GM20000 (cell line): ENCODE data around the gene MRPS6.

Experiments
- DNase-seq: peaks from one replicate; pipeline ENCODE4 v3.0.0; 2012; ENCODE audit warnings: low spot score
- TF ChIP-seq, protein P1 (sequence below): IDR thresholded peaks from 2 replicates; pipeline ENCODE4 v1.5.1; 2012; ENCODE audit warnings: mild to moderate bottlenecking, control low read depth; ENCODE audit errors: extremely low read depth, missing control alignments

MRPS6 gene

DNA sequence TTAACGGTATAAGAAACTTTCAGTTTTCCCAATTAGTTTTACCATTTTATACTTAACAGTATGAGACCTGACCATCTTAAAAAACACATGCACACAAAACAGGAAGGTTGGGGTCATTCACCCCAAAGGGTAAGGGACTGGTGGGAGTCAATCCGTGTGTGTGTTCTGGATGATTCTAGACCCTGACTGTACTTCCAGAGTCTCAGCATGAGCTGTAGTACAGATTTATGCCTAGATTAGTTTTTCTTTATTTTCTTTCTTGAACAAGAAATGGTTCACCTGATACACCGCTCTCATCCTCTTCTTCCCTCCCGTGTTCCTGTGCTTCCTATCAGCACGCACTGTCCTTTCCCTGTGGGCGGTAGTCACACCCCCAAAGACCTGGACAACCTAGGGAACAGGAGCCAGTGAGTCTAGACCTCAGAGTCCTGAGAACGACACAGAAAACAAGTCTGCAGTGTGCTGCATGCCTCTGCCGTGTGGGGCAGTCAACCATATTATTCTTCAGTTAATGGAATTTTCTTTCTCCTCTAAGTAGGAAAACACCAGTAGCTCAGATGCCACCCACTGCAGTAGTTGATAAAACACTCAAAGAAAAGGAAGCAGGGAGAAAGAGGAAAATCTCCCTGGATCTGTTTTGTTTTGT, 38.9 kb upstream of the MRPS6 start:
- TF ChIP-seq, protein P1, sequence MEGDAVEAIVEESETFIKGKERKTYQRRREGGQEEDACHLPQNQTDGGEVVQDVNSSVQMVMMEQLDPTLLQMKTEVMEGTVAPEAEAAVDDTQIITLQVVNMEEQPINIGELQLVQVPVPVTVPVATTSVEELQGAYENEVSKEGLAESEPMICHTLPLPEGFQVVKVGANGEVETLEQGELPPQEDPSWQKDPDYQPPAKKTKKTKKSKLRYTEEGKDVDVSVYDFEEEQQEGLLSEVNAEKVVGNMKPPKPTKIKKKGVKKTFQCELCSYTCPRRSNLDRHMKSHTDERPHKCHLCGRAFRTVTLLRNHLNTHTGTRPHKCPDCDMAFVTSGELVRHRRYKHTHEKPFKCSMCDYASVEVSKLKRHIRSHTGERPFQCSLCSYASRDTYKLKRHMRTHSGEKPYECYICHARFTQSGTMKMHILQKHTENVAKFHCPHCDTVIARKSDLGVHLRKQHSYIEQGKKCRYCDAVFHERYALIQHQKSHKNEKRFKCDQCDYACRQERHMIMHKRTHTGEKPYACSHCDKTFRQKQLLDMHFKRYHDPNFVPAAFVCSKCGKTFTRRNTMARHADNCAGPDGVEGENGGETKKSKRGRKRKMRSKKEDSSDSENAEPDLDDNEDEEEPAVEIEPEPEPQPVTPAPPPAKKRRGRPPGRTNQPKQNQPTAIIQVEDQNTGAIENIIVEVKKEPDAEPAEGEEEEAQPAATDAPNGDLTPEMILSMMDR = no peak
- no peak for DNase-seq

GRCh38 chr21:34035619-34036354, 37.6 kb upstream of the MRPS6 start:
- no peak for DNase-seq
- TF ChIP-seq, protein P1 = no peak

DNA sequence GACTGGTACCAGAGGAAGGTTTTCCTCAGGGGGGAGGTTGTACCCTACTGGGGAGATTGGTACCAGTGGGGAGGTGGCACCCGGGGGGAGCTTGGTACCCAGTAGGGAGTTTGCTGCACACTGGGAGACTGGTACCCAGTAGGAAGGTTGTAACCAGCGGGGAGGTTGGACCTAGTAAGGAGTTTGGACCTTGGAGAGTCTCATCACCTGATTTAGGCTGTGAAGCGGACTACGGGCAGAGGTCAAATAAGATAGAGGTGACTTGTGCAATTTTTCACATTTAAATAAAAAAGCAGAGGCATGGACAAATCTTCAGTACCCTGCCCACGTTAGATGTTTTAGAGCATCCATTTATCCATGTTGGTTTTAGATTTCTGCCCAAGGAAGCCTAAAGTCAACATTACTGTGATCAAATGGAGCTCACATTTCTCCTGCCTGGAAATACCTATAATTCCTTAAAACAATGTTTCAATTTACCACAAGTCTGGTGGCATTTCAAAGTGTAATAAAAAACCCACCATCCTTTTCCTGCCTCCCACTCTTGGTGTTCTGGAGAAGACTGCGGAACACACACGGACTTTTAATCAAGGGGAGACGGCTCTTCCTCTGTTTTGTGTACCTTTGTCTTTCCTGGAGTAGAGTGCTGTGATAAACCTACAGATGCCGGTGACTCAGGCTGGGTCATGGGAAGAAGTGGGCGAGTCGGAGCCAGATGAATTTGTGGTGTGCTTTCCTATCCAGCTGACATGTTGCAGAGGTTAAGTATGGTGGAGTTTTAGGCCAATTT, 36.2 kb upstream of the MRPS6 start:
- no peak for DNase-seq
- TF ChIP-seq, protein P1 = no peak

DNA sequence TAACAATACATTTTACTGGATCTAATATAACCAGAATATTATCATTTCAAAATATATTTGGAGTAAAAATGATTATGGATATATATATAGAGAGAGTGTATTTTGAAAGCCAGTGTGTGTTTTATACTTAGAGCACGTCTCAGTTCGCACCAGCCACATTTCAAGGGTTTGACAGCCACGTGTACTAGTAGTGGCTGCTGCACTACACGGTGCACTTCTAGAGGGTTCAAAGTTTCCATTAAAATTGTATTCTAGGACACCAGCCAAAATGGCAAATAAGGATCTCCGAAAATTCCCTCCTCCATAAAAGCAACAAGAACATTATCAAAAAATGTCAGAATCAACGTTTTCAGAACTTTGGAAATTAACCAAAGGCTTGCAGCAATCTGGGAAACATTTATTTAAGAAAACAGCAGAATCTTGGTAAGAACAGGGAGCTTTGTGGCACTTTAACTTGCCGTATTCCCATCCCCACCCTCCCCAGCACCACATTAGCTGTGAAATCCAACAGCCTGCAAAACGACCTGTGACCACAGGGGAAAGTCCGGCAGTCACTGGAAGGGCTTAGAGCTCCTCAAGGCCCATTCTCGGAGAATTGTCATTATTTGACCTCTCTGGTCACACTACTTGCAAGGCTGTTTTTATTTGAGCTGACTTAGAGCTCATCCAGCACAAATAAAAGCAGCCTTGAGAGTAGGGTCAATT, 33.5 kb upstream of the MRPS6 start:
- TF ChIP-seq, protein P1 = no peak
- no peak for DNase-seq

- TF ChIP-seq, protein P1 = no peak
Measured at GRCh38 chr21:34042735-34043134, 30.6 kb upstream of the MRPS6 start.

DNA sequence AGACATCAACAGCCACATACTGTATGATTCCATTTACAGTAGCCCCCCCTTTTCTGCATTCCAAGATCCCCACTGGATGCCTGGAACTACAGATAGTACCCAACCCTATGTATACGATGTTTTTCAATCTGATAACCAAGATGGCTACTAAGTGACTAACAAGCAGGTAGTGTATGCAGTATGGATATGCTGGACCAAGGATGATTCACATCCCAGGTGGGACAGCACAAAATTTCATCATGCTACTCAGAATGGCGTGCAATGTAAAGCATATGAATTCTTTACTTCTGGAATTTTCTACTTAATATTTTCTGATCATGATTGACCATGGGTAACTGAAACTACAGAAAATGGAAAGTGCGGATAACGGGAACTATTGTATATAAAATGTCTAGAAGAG, 30.0 kb upstream of the MRPS6 start:
- TF ChIP-seq, protein P1 = no peak
- DNase-seq = no peak

More at GRCh38 chr21:34042735-34043134, 30.6 kb upstream of the MRPS6 start:
- no peak for DNase-seq
